Hepatocyte (in vitro differentiated cells): ENCODE measurements around the gene ALOX5. TPM values are rescaled to one million over a fixed set of nuclear protein-coding genes. Genes with fewer than 3 reads are reported as not detected.

Experiments used
- DNase-seq: peaks from one replicate; pipeline ENCODE4 v3.0.0-alpha.2; 2016; ENCODE audit warnings: low spot score
- H2AFZ ChIP-seq: fragments of 200-600 bp; sonication (generic); 2 replicates; pipeline ENCODE4 v1.6.0; 2016; ENCODE audit warnings: antibody characterized with exemption, mild to moderate bottlenecking
- H3K27ac ChIP-seq: fragments of 200-600 bp; sonication (generic); 2 replicates; pipeline ENCODE4 v1.5.1; 2016; ENCODE audit warnings: mild to moderate bottlenecking
- H3K27me3 ChIP-seq: fragments of 200-600 bp; sonication (generic); 2 replicates; pipeline ENCODE4 v1.6.1; 2016
- H3K36me3 ChIP-seq: fragments of 200-600 bp; sonication (generic); replicated peaks from 2 replicates; pipeline ENCODE4 v1.5.1; 2016; ENCODE audit warnings: low read depth; ENCODE audit not compliant: insufficient read depth
- H3K4me1 ChIP-seq: fragments of 200-600 bp; sonication (generic); 2 replicates; pipeline ENCODE4 v1.5.1; 2016; ENCODE audit warnings: mild to moderate bottlenecking, moderate library complexity; ENCODE audit not compliant: insufficient read depth
- H3K4me2 ChIP-seq: fragments of 200-600 bp; sonication (generic); 2 replicates; pipeline ENCODE4 v1.6.0; 2016
- H3K4me3 ChIP-seq: fragments of 200-600 bp; sonication (generic); 2 replicates; pipeline ENCODE4 v1.5.1; 2016; ENCODE audit warnings: mild to moderate bottlenecking
- H3K79me2 ChIP-seq: fragments of 200-600 bp; sonication (generic); 2 replicates; pipeline ENCODE4 v1.6.0; 2017; ENCODE audit warnings: mild to moderate bottlenecking
- H3K9me2 ChIP-seq: fragments of 200-600 bp; sonication (generic); replicated peaks from 2 replicates; pipeline ENCODE4 v1.6.0; 2017; ENCODE audit warnings: mild to moderate bottlenecking; ENCODE audit not compliant: insufficient read depth
- H3K9me3 ChIP-seq: fragments of 200-600 bp; sonication (generic); 2 replicates; pipeline ENCODE4 v1.5.1; 2016; ENCODE audit warnings: low read depth, mild to moderate bottlenecking
- H4K20me1 ChIP-seq: fragments of 200-600 bp; sonication (generic); 2 replicates; pipeline ENCODE4 v1.6.0; 2016; ENCODE audit warnings: mild to moderate bottlenecking; ENCODE audit not compliant: insufficient read depth, poor library complexity, severe bottlenecking
- EZH2 ChIP-seq: fragments of 200-600 bp; sonication (generic); IDR thresholded peaks from 2 replicates; pipeline ENCODE4 v1.6.1; 2016; ENCODE audit warnings: antibody characterized with exemption, mild to moderate bottlenecking, borderline replicate concordance
- EZH2phosphoT487 ChIP-seq: fragments of 200-600 bp; sonication (generic); IDR thresholded peaks from one replicate; pipeline ENCODE4 v1.6.1; 2018; ENCODE audit warnings: antibody characterized with exemption, mild to moderate bottlenecking, low read depth, moderate library complexity; ENCODE audit not compliant: unreplicated experiment, severe bottlenecking
- WGBS: methylation state at CpG from one replicate; pipeline ENCODE4 v1.1.6; 2016; ENCODE audit warnings: low lambda C conversion rate; ENCODE audit errors: missing lambda C conversion rate; 5-methylcytosine and 5-hydroxymethylcytosine counted together
- polyA plus RNA-seq: library from polyadenylated mRNA; unstranded; fragments of >200 nt; fragmentation: Nextera tagmentation; extraction: Ambion mirVana; gene quantifications from 2 replicates; pipeline ENCODE4 v1.2.1, GENCODE V29; 2016
- total RNA-seq: library from RNA; depleted of rRNA; stranded (reverse); fragments of >200 nt; gene quantifications from 2 replicates; pipeline ENCODE4 v1.2.3, GENCODE V29; 2014
- TF ChIP-seq, protein P1 (sequence below): fragments of 200-600 bp; sonication (generic); IDR thresholded peaks from 2 replicates; pipeline ENCODE4 v1.5.1; 2016; ENCODE audit warnings: antibody characterized with exemption, mild to moderate bottlenecking; ENCODE audit not compliant: poor library complexity

The ALOX5 gene
- total and polyA plus RNA-seq, 2 experiments from 2014 or later = 3.5 to 4.4 TPM

DNA sequence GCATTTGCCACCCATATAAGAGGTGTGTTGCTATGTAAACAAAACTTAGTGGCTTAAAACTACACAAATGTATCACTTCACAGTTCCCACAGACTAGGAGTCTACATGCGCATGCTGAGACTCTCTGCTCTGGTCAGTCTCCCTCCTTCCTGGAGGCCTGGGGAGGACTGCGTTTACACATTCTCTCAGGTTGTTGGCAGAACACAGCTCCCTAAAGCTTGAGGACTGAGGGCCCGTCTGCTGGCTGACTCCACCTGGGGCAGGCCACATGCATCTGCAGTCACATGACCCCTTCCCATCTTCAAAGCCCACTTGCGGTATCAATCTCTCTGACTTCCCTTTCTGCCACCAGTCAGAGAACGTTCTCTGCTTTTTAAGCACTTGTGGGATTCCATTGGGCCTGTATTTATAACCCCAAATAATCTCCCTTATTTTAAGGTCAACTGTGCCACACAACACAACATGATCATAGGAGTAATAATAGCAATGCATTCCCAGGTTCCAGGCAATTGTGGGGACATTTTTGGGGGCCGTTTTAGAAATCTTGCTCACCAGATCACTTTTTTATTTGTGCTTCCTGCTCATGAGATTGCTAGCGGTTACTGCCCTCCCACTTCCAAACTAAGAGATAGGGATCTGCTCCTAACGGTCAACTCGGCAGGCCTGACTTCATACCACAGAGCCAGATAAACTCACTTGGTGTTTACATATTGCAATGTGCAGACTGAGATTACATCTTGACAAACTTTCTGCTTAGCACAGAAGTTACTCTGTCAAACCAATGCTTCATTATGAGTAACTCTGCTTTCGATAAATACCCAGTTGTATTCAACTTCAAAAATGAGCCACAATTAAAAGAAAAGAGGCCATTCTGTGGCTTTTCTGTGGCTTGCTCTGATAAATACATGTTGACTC, 96.3 kb downstream of the ALOX5 start:
- Histone ChIP-seq H3K79me2 (peaks cover 20% of the 10 kb centered on the region), H3K27ac (peak overlapping the region; percentile 20), H2AFZ (no peak overlapping the region), H3K4me2 (peak overlapping the region; percentile 49), H3K9me2 (no peaks in the 10 kb centered on the region), H3K36me3 (no peaks in the 10 kb centered on the region), H3K9me3 (no peaks in the 10 kb centered on the region), H3K27me3 (no peaks in the 10 kb centered on the region), H3K4me1 (peaks cover 17% of the 10 kb centered on the region), H3K4me3 (no peak overlapping the region), H4K20me1 (no peaks in the 10 kb centered on the region)
- peak; percentile 46 for DNase-seq
- TF ChIP-seq EZH2phosphoT487 = no peak
- TF ChIP-seq, protein P1, sequence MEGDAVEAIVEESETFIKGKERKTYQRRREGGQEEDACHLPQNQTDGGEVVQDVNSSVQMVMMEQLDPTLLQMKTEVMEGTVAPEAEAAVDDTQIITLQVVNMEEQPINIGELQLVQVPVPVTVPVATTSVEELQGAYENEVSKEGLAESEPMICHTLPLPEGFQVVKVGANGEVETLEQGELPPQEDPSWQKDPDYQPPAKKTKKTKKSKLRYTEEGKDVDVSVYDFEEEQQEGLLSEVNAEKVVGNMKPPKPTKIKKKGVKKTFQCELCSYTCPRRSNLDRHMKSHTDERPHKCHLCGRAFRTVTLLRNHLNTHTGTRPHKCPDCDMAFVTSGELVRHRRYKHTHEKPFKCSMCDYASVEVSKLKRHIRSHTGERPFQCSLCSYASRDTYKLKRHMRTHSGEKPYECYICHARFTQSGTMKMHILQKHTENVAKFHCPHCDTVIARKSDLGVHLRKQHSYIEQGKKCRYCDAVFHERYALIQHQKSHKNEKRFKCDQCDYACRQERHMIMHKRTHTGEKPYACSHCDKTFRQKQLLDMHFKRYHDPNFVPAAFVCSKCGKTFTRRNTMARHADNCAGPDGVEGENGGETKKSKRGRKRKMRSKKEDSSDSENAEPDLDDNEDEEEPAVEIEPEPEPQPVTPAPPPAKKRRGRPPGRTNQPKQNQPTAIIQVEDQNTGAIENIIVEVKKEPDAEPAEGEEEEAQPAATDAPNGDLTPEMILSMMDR = no peak
- no peak for TF ChIP-seq EZH2
- 41% methylated on average over 10 of the region's 10 CpGs for WGBS

DNA sequence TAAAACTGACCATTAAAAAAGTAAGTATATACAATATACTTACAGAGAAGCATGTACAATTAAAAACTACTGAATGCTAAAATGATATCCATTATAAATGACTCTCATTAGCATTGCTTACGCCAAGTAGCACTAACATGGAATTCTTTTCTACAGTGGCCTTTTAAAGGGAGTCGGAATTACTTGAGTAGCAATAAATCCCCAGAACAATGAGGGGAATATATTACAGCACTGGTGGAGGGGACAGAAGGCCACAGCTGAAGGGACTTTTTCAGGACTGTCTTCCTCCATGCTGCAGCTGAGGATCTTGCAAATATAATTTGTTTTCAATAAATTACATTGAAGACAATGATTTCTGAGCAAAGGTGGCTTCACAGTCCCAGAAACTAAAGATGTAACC, 97.0 kb downstream of the ALOX5 start:
- no peak overlapping the region for H2AFZ ChIP-seq
- no peaks in the 10 kb centered on the region for H3K36me3 ChIP-seq
- H3K79me2 ChIP-seq = peaks cover 23% of the 10 kb centered on the region
- no peaks in the 10 kb centered on the region for H3K9me2 ChIP-seq
- H3K9me3 ChIP-seq = no peaks in the 10 kb centered on the region
- WGBS = 88% methylated on average over 2 of the region's 2 CpGs
- H3K27me3 ChIP-seq = no peaks in the 10 kb centered on the region
- no peak overlapping the region for H3K4me3 ChIP-seq
- H3K27ac ChIP-seq = no peak overlapping the region
- TF ChIP-seq EZH2phosphoT487 = no peak
- TF ChIP-seq EZH2 = no peak
- TF ChIP-seq, protein P1 = no peak
- H3K4me2 ChIP-seq = peak overlapping the region; percentile 30
- peaks cover 17% of the 10 kb centered on the region for H3K4me1 ChIP-seq
- DNase-seq = no peak
- no peaks in the 10 kb centered on the region for H4K20me1 ChIP-seq

DNA sequence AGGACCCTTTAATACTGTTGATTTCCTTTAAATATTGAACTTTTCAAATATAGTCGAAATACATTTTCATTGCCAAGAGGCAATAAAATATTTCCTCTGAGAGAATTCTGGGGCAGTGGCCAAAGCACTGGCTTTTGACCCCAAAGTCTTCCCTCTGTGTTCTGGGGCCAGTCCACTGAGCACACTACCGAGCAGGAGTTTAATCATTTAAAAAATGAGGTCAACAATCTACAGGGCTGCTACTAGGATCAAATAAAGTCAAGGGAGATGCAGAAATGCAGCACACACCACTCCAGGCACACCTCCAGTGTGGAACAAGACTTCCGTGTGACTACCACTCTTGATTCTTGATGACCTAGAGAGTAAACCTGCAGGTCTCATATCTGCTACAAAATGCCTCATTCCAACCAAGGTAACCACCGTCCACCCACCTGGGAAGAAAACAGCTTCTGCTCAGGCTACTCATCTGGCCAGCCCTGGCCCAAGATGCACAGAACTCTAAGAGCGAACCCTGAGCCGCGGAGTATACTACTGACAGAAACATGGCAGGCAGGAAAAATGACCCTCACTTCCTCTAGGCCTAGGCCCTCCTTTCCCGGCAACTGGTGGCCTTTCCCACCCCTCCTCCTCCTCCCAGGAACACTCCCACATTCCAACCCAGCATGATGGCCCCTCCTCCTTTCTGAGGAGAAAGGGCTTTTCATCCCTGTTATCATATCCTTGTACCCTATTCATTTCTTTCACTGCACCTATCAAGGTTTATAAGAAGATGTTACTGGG, 97.7 kb downstream of the ALOX5 start:
- Histone ChIP-seq H3K4me2 (no peak overlapping the region), H3K9me2 (no peaks in the 10 kb centered on the region), H3K27me3 (no peaks in the 10 kb centered on the region), H3K36me3 (no peaks in the 10 kb centered on the region), H2AFZ (no peak overlapping the region), H3K4me3 (no peak overlapping the region), H3K9me3 (peaks cover 2% of the 10 kb centered on the region), H3K4me1 (peaks cover 17% of the 10 kb centered on the region), H3K79me2 (peaks cover 27% of the 10 kb centered on the region), H4K20me1 (no peaks in the 10 kb centered on the region), H3K27ac (no peak overlapping the region)
- TF ChIP-seq EZH2phosphoT487 (no peak), EZH2 (no peak)
- TF ChIP-seq, protein P1 = no peak
- no peak for DNase-seq
- 86% methylated on average over 8 of the region's 8 CpGs for WGBS
